Endometrium (tissue), 2 donors: ENCODE measurements around the gene ENDOG.

Experiments used
- FAIRE-seq: peaks from 2 replicates; lab custom pipeline; 2012; peaks lifted over from hg19 to GRCh38; lab: Jason Lieb, UNC
- donor health status: control.
- donor health status: control.

The ENDOG gene

GRCh38 chr9:128800061-128800460 is 18.2 kb upstream of the ENDOG start:
- no peak for FAIRE-seq

- no peak for FAIRE-seq
Measured at GRCh38 chr9:128802482-128802881, 15.8 kb upstream of the ENDOG start.

DNA sequence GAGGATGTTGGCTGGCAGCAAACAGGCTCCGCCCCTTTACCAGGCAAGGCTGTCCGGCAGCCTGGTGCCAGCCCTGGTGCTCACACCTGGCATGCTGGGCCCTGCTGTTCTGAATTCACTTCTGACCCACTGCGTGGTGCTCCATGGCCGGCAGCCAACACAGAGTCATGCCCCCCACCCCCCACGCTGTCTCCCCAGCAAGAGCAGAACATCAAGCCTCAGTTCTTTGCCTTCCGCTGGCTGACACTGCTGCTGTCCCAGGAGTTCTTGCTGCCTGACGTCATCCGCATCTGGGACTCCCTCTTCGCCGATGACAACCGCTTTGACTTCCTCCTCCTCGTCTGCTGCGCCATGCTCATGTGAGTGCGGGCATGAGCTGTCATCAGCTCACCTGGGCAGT is 12.6 kb upstream of the ENDOG start:
- FAIRE-seq: no peak

- FAIRE-seq: no peak
Measured at GRCh38 chr9:128807827-128808226, 10.5 kb upstream of the ENDOG start.

- no peak for FAIRE-seq
Measured at GRCh38 chr9:128808543-128808942, 9.8 kb upstream of the ENDOG start.

- FAIRE-seq: no peak
Measured at GRCh38 chr9:128809036-128809599, 9.2 kb upstream of the ENDOG start.

DNA sequence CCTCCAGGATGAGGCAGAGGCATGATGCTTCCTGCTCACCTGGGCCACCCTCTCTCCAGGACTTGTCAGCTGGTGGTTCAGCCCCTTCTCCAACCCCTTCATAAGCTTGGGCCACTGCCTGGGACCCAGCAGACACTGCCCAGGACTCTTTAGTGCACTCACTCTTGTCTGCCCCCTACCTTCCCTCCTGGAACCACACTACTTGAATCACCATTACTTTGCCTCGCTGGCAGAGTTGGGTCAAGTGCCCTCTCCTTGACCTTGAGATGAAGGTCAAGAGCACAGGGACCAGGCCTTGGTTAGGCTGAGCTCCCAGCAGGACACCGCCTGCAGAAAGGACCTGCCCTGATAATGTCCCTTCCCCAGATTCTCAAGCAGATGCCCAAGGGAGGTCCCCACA is 8.5 kb upstream of the ENDOG start:
- no peak for FAIRE-seq

- FAIRE-seq: no peak
Measured at GRCh38 chr9:128810873-128811272, 7.4 kb upstream of the ENDOG start.

- no peak for FAIRE-seq
Measured at GRCh38 chr9:128818839-128819715, 777 bp downstream of the ENDOG start.

DNA sequence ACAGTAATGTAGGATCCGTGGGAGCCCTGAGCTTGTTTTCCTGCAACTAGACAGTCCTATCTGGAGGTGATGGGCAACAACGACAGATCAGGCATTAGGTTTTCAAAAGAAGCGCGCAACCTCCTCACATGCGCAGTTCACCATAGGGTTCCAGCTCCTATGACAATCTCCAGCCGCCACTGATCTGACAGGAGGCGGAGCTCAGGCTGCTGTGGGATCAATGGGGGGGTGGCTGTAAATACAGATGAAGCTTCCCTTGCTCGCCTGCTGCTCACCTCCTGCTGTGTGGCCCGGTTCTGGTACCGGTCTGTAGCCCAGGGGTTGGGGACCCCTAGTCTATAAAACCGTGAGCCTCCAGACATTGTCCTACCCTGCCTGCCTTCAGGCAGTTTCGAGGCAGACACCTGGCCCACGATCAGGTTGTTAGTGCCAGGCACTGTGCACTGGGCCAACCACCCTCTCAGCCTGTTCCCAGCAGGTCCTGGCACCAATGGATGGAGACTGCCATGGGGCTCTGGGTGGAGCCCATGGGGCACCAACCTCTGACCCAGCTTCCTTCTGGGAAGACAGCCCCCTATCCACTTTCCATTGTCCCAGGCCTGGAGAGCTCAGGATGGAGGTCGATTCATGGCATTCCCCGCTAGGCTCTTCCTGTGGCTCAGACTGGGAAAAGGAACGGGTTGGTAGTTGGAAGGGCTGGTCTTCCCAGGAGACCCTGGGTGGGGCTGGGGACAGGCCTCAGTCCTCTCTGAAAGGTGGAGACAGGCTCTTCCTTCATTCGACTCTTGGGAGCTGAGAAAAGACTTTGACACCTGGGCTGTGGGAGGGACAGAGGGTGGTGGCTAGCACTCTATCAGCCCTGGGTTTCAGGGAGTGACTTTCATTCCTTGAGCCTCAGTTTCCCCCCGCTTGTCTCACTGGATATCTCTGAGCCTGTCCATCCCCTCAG is 1.7 kb downstream of the ENDOG start:
- FAIRE-seq: no peak

GRCh38 chr9:128820665-128821583 is 2.6 kb downstream of the ENDOG start:
- FAIRE-seq: no peak

DNA sequence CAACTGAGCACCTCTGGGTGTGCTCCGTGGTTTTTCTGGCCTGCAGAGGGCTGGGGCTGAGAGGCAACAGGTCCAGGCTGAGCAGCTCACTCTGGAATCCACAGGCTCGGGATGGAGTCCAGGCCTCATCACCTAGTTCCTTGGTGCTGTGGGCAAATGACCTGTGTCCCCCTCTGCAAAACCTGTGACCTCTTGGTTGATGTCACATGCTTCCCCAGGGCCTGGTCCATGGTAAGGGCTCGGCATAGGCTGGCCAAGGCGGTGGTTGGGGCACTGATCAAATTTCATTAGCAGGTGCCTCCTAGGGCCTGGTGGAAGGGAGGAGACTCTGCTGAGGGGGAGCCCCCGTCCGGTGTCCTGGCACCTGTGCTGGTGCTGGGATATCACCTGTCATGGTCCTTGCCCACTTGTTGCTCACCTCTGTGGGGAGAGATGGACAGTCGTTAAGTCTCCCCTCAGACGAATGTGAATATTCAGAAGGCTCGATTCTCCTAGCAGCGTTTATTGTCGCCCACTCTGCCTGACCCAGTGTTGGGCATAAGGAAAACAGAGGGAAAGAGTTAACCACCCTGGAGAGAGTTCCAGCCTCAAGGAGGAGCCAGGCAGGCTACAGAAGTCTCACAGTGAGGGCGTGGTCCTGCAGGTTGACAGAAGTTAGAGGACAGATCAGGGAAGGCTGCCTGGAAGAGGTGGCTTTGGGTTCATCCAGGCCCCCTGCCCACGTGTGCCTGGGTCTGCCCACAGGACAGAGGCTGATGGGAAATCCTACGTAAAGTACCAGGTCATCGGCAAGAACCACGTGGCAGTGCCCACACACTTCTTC is 3.5 kb downstream of the ENDOG start:
- no peak for FAIRE-seq

DNA sequence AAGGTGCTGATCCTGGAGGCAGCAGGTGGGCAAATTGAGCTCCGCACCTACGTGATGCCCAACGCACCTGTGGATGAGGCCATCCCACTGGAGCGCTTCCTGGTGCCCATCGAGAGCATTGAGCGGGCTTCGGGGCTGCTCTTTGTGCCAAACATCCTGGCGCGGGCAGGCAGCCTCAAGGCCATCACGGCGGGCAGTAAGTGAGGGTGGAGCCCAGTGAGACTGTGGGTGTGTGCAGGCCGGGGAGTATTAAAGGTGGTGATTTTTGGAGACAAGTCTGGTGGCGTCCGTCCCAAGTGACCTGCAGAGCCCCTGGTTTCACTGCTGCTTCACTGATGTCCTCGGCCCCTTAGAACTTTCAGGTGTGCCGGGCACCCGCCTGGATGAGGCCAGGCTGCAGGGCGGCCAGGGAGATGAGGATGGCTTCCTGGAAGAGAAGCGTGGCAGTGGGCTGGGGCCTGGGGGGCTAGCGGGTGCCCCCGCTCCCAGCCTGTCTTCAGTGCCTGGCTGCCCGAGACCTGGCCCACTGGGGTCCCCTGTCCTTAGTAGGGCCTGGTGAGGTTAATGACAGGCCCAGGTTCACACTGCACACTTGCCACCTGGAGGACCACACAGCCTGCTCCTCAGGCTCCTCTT is 4.2 kb downstream of the ENDOG start:
- no peak for FAIRE-seq

- FAIRE-seq: no peak
Measured at GRCh38 chr9:128823362-128823902, 5.1 kb downstream of the ENDOG start.

GRCh38 chr9:128823903-128824406 is 5.7 kb downstream of the ENDOG start:
- FAIRE-seq: no peak

GRCh38 chr9:128824911-128825310 is 6.6 kb downstream of the ENDOG start:
- FAIRE-seq: no peak

DNA sequence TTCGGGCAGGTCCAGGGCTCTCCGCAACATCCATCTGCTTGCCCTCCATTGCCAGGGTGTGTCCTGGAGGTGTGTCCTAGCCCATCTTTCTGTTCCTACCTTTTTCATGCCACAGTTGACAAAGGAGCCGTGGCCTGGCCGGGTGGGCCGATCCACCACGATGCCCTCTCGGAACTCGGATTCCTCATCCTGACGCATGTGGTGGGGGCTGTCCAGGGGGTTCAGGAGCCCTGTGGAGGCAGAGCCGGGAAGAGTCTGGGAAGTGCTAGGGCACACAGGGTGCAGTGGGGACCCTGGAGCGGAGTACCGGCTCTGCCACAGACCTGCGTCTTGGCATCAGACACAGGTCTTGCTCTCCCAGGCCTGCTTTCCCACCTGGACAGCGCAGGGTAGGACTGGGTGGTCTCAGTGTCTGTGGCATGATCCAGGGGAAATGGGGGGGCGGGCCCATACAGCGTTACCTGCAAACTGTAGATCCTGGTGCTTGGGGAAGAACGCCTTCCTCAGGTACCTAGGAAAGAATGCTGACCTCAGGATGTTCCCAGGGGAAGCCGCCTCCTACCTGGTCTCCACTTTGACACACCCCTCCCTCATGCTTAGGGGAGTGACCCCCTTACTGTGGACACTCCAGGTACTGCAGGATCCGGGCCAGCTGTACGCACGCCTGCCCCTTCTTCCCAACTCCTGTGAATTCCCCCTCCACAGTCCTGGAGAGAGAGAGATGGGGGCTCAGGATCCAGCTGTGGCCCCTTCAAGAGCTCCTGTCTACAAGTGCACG is 7.8 kb downstream of the ENDOG start:
- no peak for FAIRE-seq

- FAIRE-seq: no peak
Measured at GRCh38 chr9:128828267-128828666, 10.0 kb downstream of the ENDOG start.
